ENCODE results near the gene RBM4B. TPM values are rescaled to one million over a fixed set of nuclear protein-coding genes. Genes with fewer than 3 reads are reported as not detected.

The RBM4B gene
- total RNA-seq, 1 experiment from 2014 or later: 33.6 TPM

- Histone ChIP-seq H3K27me3 (ENCODE audit: control insufficient read depth, insufficient read depth, low read length) (peaks cover 2% of the 10 kb centered on the region; the same call in 1 of the 2 replicates), H3K4me3 (ENCODE audit: low read depth in 2 of 2, low read length in 2 of 2) (no peak overlapping the region), H3K9me3 (ENCODE audit: control insufficient read depth, insufficient read depth, low read depth, low read length) (no peaks in the 10 kb centered on the region), H3K36me3 (ENCODE audit: control insufficient read depth, insufficient read depth, low read length) (no peaks in the 10 kb centered on the region), H3K27ac (ENCODE audit: low read length) (no peak overlapping the region), H3K4me1 (ENCODE audit: control insufficient read depth, insufficient read depth, low read length) (no peaks in the 10 kb centered on the region)
- TF ChIP-seq SIN3A (IDR thresholded peaks at IDR 0.05; ENCODE audit: borderline replicate concordance, insufficient read depth, low read depth, low read length): no peak
- ATAC-seq (no peak), DNase-seq (ENCODE audit: low read depth, low spot score) (no peak)
- POLR2A ChIA-PET: no interaction called here
- no TSS peak for BruUV-seq (replicated peaks)
- in situ Hi-C loops (cut with HindIII; ENCODE audit: low pct_unique_long_range_greater_than_20kb, low sequenced_read_pairs): no loop called here
- CTCF ChIA-PET: interaction anchor here (0.6 kb wide), 1 partner anchor 333 kb away, joined by 4 read pairs; no protein-coding TSS in a partner anchor
- intact Hi-C loops (cut with micrococcal nuclease; ENCODE audit: unreplicated experiment): no loop called here
These were observed 43.3 kb upstream of the RBM4B start for GRCh38 chr11:66720899-66721470.

DNA sequence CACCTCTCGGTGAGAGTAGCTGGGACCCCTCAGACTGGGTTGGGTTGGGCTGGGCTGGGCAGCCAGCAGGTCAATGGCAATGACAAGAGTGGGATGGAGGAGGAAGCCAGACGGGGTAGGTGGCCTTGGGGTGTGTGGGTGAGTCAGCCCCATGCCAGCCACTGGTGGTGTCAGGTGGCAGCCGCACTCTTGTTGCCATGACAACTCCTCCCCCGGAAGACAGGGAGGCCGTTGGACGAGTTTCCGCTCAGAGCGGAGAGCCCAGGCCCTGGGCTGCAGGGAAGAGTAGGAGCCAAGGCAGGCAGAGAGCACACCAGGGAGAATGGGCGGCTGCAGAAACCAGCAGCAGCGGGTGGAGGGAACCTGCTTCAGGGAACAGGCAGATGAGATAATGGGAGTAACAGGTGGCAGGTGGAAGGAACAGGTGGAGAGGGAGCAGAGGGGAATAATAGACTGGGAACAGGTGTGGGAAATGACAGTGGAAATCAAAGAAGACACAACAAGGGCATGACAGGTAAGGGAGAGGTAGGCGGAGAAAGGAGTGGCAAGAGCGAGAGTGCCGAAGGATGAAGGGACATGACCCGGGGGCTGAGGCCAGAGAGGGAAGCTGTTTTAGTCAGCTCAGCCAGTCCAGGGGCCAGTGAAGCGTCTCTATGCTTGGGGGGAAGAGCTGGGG, 42.7 kb upstream of the RBM4B start:
- no peak for TF ChIP-seq CTCF (IDR thresholded peaks at IDR 0.05)
- Histone ChIP-seq H3K9me3 (ENCODE audit: control insufficient read depth, insufficient read depth, low read depth, low read length) (no peaks in the 10 kb centered on the region), H3K27ac (ENCODE audit: low read length) (no peak overlapping the region), H3K4me3 (ENCODE audit: low read depth in 2 of 2, low read length in 2 of 2) (no peak overlapping the region), H3K36me3 (ENCODE audit: control insufficient read depth, insufficient read depth, low read length) (no peaks in the 10 kb centered on the region), H3K4me1 (ENCODE audit: control insufficient read depth, insufficient read depth, low read length) (no peaks in the 10 kb centered on the region), H3K27me3 (ENCODE audit: control insufficient read depth, insufficient read depth, low read length) (no peaks in the 10 kb centered on the region)
- in situ Hi-C loops (cut with HindIII; ENCODE audit: low pct_unique_long_range_greater_than_20kb, low sequenced_read_pairs) (no loop called here), intact Hi-C loops (cut with micrococcal nuclease; ENCODE audit: unreplicated experiment) (no loop called here)
- no TSS peak for BruUV-seq (replicated peaks)
- ATAC-seq: 0 out of 2 replicates have a peak, but pooled peaks have one; percentile 18
- CTCF ChIA-PET: interaction anchor here (0.6 kb wide), 1 partner anchor 114 kb away, joined by 3 read pairs; no protein-coding TSS in a partner anchor
- no peak for DNase-seq (ENCODE audit: low read depth, low spot score)
- POLR2A ChIA-PET: interaction anchor here (0.6 kb wide), 1 partner anchor 445 kb away, joined by 22 read pairs; no protein-coding TSS in a partner anchor

DNA sequence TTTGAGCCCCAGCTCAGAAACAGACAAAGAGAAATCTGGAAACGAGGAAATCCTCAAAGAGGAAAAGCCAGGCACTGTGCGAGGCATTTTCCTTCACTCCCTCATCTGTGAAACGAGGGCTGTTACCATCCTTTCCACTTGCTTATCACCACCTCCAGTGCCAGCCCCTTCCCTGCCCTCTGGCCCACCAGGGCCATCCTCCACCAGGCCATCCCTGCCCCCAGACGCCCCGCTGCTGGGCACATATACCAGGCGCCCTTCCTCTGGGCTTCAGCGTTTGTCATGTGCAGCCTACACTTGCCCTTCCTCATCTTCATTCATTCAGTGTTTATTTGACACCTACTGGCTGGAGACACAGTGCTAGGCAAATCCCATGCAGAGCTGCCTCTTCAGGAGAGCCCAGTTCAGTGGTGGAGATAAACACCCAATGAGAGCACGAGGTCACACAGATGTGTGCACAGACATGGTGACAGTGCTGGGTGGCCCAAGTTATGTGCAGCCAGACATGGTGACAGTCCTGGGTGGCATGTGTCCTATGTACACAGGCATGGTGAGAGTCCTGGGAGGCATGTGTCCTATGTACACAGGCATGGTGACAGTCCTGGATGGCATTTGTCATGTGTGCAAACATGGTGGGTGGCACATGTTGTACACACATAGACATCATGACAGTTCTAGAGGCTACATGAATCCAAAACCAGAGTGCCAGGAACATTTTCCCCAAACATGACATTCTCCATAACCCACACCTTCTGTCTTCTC, 41.6 kb upstream of the RBM4B start:
- no peak overlapping the region for H3K27ac ChIP-seq (ENCODE audit: low read length)

More for the DNA sequence above, 41.6 kb upstream of the RBM4B start:
- H3K4me3 ChIP-seq (ENCODE audit: low read depth in 2 of 2, low read length in 2 of 2): no peak overlapping the region
- ChIA-PET POLR2A (interaction anchor here (0.6 kb wide), 1 partner anchor 446 kb away, joined by 22 read pairs; no protein-coding TSS in a partner anchor), CTCF (no interaction called here)
- TF ChIP-seq CTCF (IDR thresholded peaks at IDR 0.05) (no peak), TCF7L2 (IDR thresholded peaks at IDR 0.05; ENCODE audit: low read depth, low read length) (no peak), SIN3A (IDR thresholded peaks at IDR 0.05; ENCODE audit: borderline replicate concordance, insufficient read depth, low read depth, low read length) (no peak), POLR2AphosphoS5 (IDR thresholded peaks at IDR 0.05; ENCODE audit: low read depth, low read length) (no peak)
- TF ChIP-seq, protein P1, sequence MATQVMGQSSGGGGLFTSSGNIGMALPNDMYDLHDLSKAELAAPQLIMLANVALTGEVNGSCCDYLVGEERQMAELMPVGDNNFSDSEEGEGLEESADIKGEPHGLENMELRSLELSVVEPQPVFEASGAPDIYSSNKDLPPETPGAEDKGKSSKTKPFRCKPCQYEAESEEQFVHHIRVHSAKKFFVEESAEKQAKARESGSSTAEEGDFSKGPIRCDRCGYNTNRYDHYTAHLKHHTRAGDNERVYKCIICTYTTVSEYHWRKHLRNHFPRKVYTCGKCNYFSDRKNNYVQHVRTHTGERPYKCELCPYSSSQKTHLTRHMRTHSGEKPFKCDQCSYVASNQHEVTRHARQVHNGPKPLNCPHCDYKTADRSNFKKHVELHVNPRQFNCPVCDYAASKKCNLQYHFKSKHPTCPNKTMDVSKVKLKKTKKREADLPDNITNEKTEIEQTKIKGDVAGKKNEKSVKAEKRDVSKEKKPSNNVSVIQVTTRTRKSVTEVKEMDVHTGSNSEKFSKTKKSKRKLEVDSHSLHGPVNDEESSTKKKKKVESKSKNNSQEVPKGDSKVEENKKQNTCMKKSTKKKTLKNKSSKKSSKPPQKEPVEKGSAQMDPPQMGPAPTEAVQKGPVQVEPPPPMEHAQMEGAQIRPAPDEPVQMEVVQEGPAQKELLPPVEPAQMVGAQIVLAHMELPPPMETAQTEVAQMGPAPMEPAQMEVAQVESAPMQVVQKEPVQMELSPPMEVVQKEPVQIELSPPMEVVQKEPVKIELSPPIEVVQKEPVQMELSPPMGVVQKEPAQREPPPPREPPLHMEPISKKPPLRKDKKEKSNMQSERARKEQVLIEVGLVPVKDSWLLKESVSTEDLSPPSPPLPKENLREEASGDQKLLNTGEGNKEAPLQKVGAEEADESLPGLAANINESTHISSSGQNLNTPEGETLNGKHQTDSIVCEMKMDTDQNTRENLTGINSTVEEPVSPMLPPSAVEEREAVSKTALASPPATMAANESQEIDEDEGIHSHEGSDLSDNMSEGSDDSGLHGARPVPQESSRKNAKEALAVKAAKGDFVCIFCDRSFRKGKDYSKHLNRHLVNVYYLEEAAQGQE (IDR thresholded peaks at IDR 0.05; ENCODE audit: insufficient read depth in 1 of 2, low read depth in 2 of 2, low read length in 1 of 2): no peak
- H3K9me3 ChIP-seq (ENCODE audit: control insufficient read depth, insufficient read depth, low read depth, low read length): no peaks in the 10 kb centered on the region
- no peak for DNase-seq (ENCODE audit: low read depth, low spot score)
- H3K4me1 ChIP-seq (ENCODE audit: control insufficient read depth, insufficient read depth, low read length): no peaks in the 10 kb centered on the region
- no peaks in the 10 kb centered on the region for H3K27me3 ChIP-seq (ENCODE audit: control insufficient read depth, insufficient read depth, low read length)
- intact Hi-C loops (cut with micrococcal nuclease; ENCODE audit: unreplicated experiment): no loop called here
- in situ Hi-C loops (cut with HindIII; ENCODE audit: low pct_unique_long_range_greater_than_20kb, low sequenced_read_pairs): no loop called here
- ATAC-seq: no peak
- BruUV-seq (replicated peaks): no TSS peak
- H3K36me3 ChIP-seq (ENCODE audit: control insufficient read depth, insufficient read depth, low read length): no peaks in the 10 kb centered on the region
